NCI-H524 treated with DMSO at 0.1 percent for 48 hours (cell line): Measurements from ENCODE around the gene VWA8.
"Not testable (repeated sequence)": the region's sequence is repeated elsewhere in the genome, so short reads cannot be mapped to it uniquely, and the experiment has no call there.

Experiments
- DNase-seq: peaks from one replicate; lab custom pipeline; 2025; lab: John Stamatoyannopoulos, UW

VWA8 gene

GRCh38 chr13:41802043-41802683 is 158.7 kb downstream of the VWA8 start:
- DNase-seq, result no peak

GRCh38 chr13:41791056-41791455 is 169.9 kb downstream of the VWA8 start:
- DNase-seq, result no peak

- DNase-seq, result no peak
Measured at GRCh38 chr13:41788552-41788951, 172.4 kb downstream of the VWA8 start.

- DNase-seq, result no peak
Measured at GRCh38 chr13:41785402-41786172, 175.3 kb downstream of the VWA8 start.

DNA sequence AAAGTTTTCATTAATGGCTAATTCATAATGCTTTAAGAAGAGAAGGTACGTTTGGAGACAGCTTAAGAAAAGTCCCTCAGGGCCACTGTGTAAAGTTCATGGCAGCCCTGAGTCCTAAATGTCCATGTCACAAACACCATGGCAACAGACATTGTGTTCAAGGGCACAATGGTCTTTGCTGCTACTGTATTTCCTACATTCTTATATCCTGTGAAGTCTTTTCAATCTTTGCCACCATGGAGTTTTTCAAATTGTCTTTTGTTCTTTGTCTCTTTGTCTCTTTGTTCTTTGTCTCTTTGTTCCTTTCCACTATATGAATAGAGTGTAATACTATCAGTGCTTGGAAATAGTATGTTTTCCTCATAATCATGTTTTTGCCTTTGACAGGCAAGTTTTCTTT is 178.8 kb downstream of the VWA8 start:
- DNase-seq, result no peak

DNA sequence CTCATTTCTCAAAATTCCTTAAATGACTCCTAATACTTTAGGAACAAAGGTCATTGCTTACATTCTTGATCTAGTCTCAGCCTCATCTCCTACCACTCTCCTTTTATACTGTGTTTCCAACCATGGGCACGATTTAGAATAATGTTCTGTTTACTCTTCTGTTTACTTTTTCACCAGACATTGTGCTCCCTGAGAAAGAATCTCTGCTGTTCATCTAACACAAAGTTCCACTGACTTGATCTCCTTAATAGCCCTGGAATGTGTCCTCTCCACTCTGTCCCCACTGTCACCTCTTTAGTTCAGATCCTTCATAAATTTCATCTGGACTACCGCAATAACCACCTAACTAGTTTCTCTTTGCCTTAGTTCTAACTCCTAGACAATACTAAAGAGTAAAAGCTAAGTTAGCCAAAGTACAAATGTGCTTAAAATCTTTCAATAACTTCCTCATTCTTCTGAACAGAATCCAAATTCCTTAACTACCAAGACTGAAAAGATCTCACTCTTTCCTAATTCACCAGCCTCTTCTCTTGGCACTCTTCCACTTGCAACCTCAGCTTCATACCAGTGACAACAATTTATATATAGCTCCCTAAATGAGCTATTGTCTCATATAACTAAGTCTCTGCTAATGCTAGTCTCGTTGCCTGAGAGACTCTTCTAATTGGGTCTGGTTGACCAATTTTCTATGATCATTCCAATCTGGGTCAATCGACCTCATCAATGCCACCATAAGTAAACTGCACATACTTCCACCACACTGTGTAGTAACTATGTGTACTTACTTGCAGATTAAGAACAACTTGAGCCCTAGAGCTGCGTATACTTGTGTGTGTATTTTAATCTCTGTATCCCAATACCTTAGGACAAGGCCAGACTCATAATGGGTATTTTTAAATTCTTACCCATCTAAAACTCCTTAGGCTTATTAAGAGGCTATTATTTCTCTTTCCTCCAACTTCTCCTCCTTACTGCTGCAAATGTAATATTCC is 179.9 kb downstream of the VWA8 start:
- no peak for DNase-seq

DNA sequence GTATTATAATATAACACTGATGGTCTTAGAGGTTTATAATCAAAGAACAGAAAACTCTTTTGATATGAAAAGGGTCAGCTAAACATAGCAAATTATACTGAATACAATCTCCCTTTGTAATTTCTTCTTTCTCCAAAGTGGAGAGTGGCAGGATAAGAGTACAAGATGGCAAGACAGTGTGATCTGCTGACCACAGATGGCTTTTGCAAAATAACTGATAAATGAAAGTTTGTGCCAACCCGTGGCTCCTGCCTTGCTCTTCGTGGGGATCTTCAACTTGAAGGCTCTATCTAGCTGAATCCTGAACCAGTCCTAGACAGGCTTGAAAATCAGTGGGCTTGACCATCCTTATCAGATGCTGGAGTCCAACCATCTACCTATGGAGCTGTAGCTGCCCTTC is 185.7 kb downstream of the VWA8 start:
- DNase-seq, result no peak

DNA sequence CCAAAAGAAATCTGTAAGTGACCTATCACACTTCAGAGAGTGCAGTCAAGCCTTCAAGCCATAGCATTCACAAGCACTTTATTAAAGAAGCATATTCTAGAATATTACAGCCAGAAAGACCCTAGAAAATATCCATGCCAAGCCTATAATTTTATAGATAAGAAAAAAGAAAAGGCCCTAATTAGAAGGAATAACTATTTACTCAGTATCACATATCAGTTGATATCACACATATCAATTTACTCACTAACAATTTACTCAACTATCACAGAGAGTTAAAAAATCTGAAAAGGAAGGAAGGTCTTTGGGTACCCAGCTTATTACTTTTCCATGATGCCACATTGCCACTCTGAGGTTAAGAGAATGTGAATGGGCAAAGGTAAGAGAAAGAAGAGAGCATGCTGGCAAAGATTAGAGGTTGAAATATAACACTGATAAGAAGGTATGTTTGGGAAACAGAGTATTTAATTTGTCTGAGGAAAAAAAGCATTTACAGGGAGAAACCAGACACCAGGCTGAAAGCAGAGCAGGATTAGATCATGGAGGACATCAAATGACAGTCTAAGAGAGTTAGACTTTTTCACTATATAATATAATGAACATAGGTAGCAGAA is 186.2 kb downstream of the VWA8 start:
- DNase-seq, result no peak

DNA sequence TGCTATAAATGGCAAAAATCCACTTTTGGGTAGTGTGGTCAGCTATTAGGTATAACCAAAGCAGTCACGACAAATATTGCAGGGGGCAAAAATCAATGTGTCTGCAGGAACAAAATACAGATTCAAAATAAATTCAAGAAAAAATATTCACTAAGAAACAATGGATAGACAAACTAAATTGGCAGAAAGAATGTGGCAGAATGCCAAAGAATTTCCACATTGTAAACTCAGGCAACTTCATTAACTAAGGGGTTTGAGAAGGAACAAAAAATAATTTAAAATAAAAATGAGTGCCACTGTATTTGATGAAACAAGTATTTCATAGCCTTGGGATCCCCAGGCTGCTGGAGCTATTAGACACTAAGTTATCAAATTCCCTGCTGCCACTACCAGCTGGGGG is 193.1 kb downstream of the VWA8 start:
- DNase-seq, result no peak

DNA sequence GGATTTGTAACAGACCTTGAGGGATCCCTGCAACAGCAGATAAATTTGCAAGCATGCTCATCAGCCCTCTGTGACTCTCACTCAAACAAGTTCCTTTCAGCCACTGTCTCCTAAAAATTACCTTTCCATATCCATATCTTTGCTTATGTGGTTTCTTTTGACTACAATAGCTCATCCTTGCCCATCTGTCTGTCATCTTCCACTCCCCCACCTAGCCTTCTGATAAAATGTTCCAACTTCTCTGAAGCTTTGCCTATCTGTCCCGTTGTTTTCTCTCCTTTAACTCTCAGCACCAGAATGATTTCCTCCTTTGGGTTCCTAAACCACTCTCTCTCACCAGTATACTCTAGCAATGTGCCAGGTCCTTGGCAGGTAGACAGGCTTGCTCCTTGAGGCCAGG is 194.5 kb downstream of the VWA8 start:
- no peak for DNase-seq

- no peak for DNase-seq
Measured at GRCh38 chr13:41765813-41766212, 195.1 kb downstream of the VWA8 start.

DNA sequence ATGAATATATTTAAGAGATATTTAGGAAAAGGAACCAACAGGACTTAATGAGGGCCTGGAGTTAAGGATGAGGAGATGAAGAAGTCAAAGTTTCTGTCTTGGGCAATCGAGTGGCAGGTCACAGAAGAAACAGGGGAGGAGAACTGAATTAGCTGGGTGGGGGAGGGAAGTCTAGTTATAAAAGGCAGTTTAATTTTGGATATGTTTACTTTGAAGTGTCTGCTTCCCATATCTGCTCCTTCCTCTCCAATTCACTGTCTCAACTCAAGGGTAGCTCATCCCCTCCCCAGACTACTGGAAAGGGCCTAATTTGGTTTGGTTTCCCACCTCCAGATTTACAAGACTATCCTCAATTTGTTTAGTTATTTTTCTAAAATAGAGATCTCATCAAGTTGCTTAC is 195.9 kb downstream of the VWA8 start:
- DNase-seq, result no peak

DNA sequence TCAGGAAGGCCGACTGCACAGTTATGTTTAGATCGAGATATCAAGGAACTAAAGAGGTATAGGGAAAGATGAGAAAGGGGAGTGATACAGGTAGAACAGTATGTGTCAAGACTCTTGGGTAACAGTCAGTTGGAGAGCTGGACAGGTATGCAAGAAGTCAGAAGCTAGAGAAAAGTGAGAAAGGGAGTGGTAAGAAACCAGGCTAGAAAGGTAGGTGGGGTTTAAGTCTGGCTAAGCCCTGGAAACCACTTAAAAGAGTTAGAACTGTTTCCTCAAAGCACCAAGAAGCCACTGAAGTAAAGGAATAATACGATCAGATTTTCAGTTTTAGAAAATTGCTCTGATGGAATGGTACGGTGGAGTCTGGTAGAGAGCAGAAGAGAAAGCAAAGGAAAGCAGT is 196.4 kb downstream of the VWA8 start:
- no peak for DNase-seq

GRCh38 chr13:41763782-41764181 is 197.1 kb downstream of the VWA8 start:
- no peak for DNase-seq

GRCh38 chr13:41762796-41763195 is 198.1 kb downstream of the VWA8 start:
- no peak for DNase-seq

DNA sequence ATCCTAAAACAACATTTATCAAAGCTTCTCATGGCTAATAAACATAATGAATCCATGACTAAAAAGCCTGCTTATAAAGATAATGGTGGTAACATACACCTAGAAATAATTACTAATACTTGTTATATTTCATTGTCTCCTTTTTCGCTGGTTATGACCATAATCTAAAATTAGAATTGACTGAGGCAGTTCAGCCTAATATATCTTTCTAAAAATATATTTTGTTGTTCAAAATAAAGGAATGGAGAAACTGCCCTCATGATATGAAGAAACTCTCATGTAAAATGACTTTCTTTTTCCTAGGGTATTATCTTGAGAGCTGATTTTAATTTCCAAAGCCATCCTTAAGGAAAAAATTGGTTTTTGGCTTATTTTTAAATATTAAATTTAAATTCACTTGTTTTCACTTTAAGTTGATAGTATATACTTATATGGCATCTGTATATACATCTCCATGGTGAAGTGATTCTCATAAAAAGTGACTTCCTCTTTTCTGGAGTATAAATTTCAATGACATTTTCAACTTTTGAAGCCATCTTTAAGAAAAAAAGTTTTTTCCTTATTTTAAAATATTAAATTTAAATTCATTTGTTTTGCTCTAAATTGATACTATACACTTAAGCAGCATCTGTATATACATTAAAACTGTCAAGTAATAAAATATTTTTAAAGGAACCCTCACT is 204.6 kb downstream of the VWA8 start:
- no peak for DNase-seq

DNA sequence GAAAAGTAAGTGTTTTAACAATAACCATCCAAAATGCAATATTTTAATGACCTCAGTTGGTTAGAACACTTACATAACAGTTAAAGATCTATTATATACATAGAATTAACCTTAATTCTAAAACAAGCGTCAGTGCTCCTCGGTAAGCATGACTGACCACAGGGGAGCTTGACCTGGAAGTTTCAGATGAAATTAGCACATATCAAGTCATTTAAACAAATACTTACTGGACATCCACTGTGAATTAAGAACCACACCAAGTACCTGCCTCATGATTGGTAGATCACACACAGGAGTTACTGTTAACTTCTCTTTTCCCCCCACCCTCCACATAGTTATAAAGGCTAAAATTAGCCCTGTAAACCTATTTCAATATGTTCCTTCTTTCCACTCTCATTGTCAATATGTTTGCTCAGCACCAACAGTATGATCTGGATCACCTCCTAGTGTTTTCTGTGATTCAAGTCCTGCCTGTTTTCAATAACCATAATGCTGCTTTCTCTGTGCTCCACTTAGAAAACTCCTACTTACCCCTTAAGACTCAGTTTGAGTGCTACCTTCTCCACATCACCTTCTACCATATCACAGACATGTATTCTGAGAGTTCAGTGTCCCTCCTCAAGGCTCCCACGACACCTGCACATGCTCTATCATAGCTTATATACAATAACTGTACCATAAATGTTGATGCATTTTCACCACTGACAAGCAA is 209.0 kb downstream of the VWA8 start:
- DNase-seq, result no peak

- no peak for DNase-seq
Measured at GRCh38 chr13:41751277-41751676, 209.6 kb downstream of the VWA8 start.

- DNase-seq, result no peak
Measured at GRCh38 chr13:41746259-41746658, 214.7 kb downstream of the VWA8 start.

GRCh38 chr13:41745496-41745895 is 215.4 kb downstream of the VWA8 start:
- not testable (repeated sequence) for DNase-seq
